Peyer's patch (tissue), 4 donors: ENCODE data around the gene TMCC1. TPM values are rescaled to one million over a fixed set of nuclear protein-coding genes. Genes with fewer than 3 reads are reported as not detected.

Experiments used
- DNase-seq, 3 donors: peaks; one replicate each; pipeline ENCODE4 v3.0.0-alpha.2; 2017 to 2019
- H3K27ac ChIP-seq, 4 donors: fragments of 200-600 bp; sonication (generic); one replicate each; pipeline ENCODE4 v1.5.1; 2016 to 2019
- H3K27me3 ChIP-seq, 2 donors: fragments of 200-600 bp; sonication (generic); one replicate each; pipeline ENCODE4 v1.5.1; 2019
- H3K36me3 ChIP-seq, 3 donors: fragments of 200-600 bp; sonication (generic); one replicate each; pipeline ENCODE4 v1.5.1; 2016 to 2019
- H3K4me1 ChIP-seq, 4 donors: fragments of 200-600 bp; sonication (generic); one replicate each; pipeline ENCODE4 v1.5.1; 2016 to 2019
- H3K4me3 ChIP-seq, 4 donors: fragments of 200-600 bp; sonication (generic); 1 replicate in 3 of 4; 2 replicates in 1 of 4; pipeline ENCODE4 v1.5.1; 2016 to 2019; ENCODE audit warnings: mild to moderate bottlenecking in 1 of 4
- H3K9me3 ChIP-seq, 4 donors: fragments of 200-600 bp; sonication (generic); one replicate each; pipeline ENCODE4 v1.5.1; 2016 to 2019; ENCODE audit warnings: mild to moderate bottlenecking in 1 of 4
- POLR2A ChIP-seq, 2 donors: fragments of 450-650 bp; IDR thresholded peaks; one replicate each; pipeline ENCODE4 v1.5.1; 2017; ENCODE audit warnings: antibody characterized with exemption in 2 of 2, mild to moderate bottlenecking in 2 of 2, moderate library complexity in 2 of 2
- total RNA-seq, 4 donors: library from RNA; depleted of rRNA; stranded (reverse); fragments of >200 nt; gene quantifications; one replicate each; pipeline ENCODE4 v1.1.0, GENCODE V29; 2016
- TF ChIP-seq, protein P1 (sequence below), 6 experiments: fragments of 450-650 bp in 4 of 6; fragments of 200-600 bp in 2 of 6; sonication (generic) in 1 of 6; IDR thresholded peaks; one replicate each; pipeline ENCODE4 v1.5.1; 2017 to 2019; ENCODE audit warnings: antibody characterized with exemption in 6 of 6, mild to moderate bottlenecking in 3 of 6, moderate library complexity in 1 of 6

The TMCC1 gene
- total RNA-seq, 4 donors from 2014 or later: 12.9 to 33.1 (median 23.7) TPM

DNA sequence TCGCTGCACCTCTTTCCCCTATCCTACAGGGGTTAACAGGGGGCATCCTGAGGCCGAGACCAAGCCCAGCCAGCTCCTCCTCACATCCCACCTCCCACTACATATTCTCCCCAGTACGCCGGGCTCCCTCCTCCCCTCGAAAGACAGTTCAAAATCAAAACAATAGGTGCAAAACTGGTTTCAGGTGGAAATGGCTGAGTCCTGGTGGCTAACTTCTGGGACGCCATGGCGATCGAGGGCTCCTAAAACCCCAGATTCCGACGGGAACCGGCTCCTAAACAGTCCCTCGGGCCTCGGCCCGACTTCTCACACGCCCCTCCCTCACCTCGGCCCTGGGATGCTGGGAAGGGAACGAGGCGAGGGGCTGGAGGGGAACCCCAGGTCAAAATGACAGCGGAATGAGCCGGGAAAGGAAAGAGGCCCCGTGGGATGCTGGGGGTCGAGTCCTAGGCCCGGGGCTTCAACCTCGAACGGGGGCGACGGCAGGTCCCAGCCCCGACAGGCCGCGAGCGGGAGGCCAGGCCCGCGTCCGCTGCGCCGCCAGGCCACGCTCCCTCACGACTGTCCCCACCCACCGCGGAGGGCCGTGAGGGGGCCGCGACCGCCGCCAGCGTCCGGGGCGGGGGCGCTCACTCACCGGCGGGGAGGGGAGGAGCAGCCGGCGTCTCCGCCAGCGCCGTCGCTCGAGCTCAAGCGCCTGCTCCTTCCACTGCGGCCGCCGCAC is 492 bp downstream of the TMCC1 start:
- H3K27ac ChIP-seq: peak overlapping the region; percentile 83 to 95 (median 92)
- H3K36me3 ChIP-seq: no peaks in the 10 kb centered on the region
- peak in 2 of 3 donors; percentile 66 to 84 for DNase-seq
- H3K9me3 ChIP-seq: no peaks in the 10 kb centered on the region
- peak overlapping the region; percentile 65 to 94 (median 88) for H3K4me3 ChIP-seq
- peak in 1 of 2 donors; percentile 30 for TF ChIP-seq POLR2A (IDR thresholded peaks at IDR 0.05)
- TF ChIP-seq, protein P1, sequence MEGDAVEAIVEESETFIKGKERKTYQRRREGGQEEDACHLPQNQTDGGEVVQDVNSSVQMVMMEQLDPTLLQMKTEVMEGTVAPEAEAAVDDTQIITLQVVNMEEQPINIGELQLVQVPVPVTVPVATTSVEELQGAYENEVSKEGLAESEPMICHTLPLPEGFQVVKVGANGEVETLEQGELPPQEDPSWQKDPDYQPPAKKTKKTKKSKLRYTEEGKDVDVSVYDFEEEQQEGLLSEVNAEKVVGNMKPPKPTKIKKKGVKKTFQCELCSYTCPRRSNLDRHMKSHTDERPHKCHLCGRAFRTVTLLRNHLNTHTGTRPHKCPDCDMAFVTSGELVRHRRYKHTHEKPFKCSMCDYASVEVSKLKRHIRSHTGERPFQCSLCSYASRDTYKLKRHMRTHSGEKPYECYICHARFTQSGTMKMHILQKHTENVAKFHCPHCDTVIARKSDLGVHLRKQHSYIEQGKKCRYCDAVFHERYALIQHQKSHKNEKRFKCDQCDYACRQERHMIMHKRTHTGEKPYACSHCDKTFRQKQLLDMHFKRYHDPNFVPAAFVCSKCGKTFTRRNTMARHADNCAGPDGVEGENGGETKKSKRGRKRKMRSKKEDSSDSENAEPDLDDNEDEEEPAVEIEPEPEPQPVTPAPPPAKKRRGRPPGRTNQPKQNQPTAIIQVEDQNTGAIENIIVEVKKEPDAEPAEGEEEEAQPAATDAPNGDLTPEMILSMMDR (IDR thresholded peaks at IDR 0.05): peak in 3 of 6 experiments; percentile 5 to 13 (median 11)
- no peaks in the 10 kb centered on the region for H3K27me3 ChIP-seq
- peaks cover 0 to 45% (median 3%) of the 10 kb centered on the region in 4 donors for H3K4me1 ChIP-seq

DNA sequence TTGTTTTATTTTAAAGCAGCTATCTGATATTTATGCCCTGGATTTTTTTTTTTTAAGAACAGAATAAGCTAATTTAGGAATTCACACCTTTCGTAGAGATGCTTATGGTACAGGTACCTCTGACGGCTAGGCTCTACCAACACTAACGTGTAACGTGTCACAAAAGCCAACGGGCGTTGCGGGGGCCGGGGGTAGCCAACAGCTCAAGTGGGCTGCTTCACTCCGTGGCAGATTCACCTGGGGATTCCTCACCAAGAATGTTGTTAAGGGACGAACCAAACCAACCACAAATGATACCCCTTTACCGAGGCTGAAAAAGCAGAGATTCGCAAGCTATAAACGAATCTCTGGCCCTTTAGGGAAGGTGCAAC is 1.0 kb downstream of the TMCC1 start:
- H3K27me3 ChIP-seq: no peaks in the 10 kb centered on the region
- peak in 1 of 3 donors; percentile 19 for DNase-seq
- no peaks in the 10 kb centered on the region for H3K9me3 ChIP-seq
- H3K4me1 ChIP-seq: peaks cover 0 to 48% (median 3%) of the 10 kb centered on the region in 4 donors
- H3K4me3 ChIP-seq: peak overlapping the region; percentile 65 to 94 (median 88)
- TF ChIP-seq, protein P1 (IDR thresholded peaks at IDR 0.05): no peak
- TF ChIP-seq POLR2A (IDR thresholded peaks at IDR 0.05): no peak
- peak overlapping the region; percentile 83 to 95 (median 92) for H3K27ac ChIP-seq
- no peaks in the 10 kb centered on the region for H3K36me3 ChIP-seq

DNA sequence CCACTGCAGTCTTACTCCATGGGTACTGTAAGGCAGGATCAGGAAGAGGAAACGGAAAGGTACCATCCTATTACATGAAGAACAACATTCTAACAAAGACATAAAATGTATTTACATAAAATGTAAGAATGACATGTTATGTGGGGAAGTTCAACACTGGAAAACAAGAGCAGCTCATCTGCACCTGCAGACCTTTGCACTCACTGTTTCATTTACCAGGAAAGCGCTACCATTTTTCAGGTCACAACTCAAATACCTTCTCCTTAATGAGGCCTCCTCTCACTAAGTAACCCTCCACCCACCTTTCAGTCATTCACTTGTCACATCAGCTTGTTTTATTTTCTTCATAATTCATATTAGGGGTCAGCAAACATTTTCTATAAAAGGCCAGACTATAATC is 2.6 kb downstream of the TMCC1 start:
- no peak overlapping the region for H3K4me3 ChIP-seq
- H3K27me3 ChIP-seq: no peaks in the 10 kb centered on the region
- no peak for DNase-seq
- peaks cover 0 to 48% (median 3%) of the 10 kb centered on the region in 4 donors for H3K4me1 ChIP-seq
- no peak for TF ChIP-seq POLR2A (IDR thresholded peaks at IDR 0.05)
- TF ChIP-seq, protein P1 (IDR thresholded peaks at IDR 0.05): no peak
- peak overlapping the region in 1 of 4 donors; percentile 10 for H3K27ac ChIP-seq
- no peaks in the 10 kb centered on the region for H3K36me3 ChIP-seq
- no peaks in the 10 kb centered on the region for H3K9me3 ChIP-seq

DNA sequence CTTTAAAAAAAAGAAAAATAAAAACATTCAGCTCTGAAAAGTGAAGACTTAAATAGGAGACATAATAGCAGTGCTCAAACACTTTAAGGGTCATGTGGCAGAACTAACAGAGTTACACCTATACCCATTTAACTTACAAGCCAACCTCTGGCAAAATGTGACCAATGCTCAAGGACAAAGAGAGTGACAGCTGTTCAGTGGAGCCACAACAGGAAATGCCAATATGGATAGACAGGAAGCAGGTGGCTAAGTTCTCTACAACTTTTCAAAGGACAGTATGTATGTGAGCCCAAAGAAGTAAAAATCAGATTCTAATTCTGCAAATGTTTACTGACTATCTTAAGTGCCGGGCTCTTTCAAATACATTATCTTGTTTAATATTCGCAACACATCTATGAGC is 3.4 kb downstream of the TMCC1 start:
- DNase-seq: no peak
- H3K4me1 ChIP-seq: peaks cover 0 to 48% (median 3%) of the 10 kb centered on the region in 4 donors
- TF ChIP-seq, protein P1 (IDR thresholded peaks at IDR 0.05): no peak
- no peak for TF ChIP-seq POLR2A (IDR thresholded peaks at IDR 0.05)

DNA sequence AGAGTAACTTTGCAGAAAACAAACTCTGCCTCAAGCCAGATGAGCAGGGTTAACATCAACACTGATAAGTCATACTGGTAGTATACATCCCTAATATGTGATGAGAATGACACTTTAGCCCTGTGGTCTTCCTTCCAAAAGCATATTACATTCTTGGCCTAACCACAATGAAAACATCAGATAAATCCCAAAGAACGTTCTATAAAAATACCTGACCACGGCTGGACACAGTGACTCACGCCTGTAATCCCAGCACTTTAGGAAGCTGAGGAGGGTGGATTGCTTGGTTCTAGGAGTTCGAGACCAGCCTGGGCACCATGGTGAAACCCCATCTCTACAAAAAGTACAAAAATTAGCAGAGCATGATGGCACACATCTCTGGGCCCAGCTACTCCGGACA is 4.7 kb downstream of the TMCC1 start:
- H3K4me3 ChIP-seq: no peak overlapping the region
- no peak overlapping the region for H3K27ac ChIP-seq
- no peak for DNase-seq
- no peaks in the 10 kb centered on the region for H3K9me3 ChIP-seq
- no peaks in the 10 kb centered on the region for H3K36me3 ChIP-seq
- H3K27me3 ChIP-seq: no peaks in the 10 kb centered on the region
- H3K4me1 ChIP-seq: peaks cover 0 to 41% (median 2%) of the 10 kb centered on the region in 4 donors
- TF ChIP-seq POLR2A (IDR thresholded peaks at IDR 0.05): no peak
- TF ChIP-seq, protein P1 (IDR thresholded peaks at IDR 0.05): no peak

More for the DNA sequence above, 3.4 kb downstream of the TMCC1 start:
- Histone ChIP-seq H3K4me3 (no peak overlapping the region), H3K9me3 (no peaks in the 10 kb centered on the region), H3K27ac (peak overlapping the region in 1 of 4 donors; percentile 10), H3K36me3 (no peaks in the 10 kb centered on the region), H3K27me3 (no peaks in the 10 kb centered on the region)
